IMR-90 (cell line): ENCODE measurements around the gene FHL2. TPM values are rescaled to one million over a fixed set of nuclear protein-coding genes. Genes with fewer than 3 reads are reported as not detected.

Experiments
- ATAC-seq: fragments of 200-7000 bp; cut with Tn5 transposase; 2 replicates; pipeline ENCODE4 v1.9.1; 2020; ENCODE audit warnings: low read depth, mild to moderate bottlenecking, moderate library complexity
- BruUV-seq: library from RNA; stranded (reverse); fragments of 400-500 nt; replicated peaks from 2 replicates; lab custom pipeline; 2021; lab: Mats Ljungman, UMichigan
- CTCF ChIA-PET: fragments of 300-600 bp; formaldehyde crosslinking; extraction: SDS; loops from one replicate; lab custom pipeline; 2021; ENCODE audit warnings: antibody characterized with exemption; lab: Yijun Ruan, JAX
- POLR2A ChIA-PET: fragments of 300-600 bp; sonication (Branson Sonifier 250); formaldehyde crosslinking; loops from one replicate; lab custom pipeline; 2022; ENCODE audit warnings: antibody characterized with exemption; ENCODE audit not compliant: unreplicated experiment; lab: Charles Lee
- DNase-seq: peaks from one replicate; pipeline ENCODE4 v3.0.0; 2013
- H2AFZ ChIP-seq: replicated peaks from 2 replicates; pipeline ENCODE3; 2013; ENCODE audit warnings: low read length, mild to moderate bottlenecking; ENCODE audit not compliant: poor library complexity
- H2AK5ac ChIP-seq: 2 replicates; pipeline ENCODE4 v1.6.1; 2013; ENCODE audit warnings: low read depth, low read length, inconsistent platforms
- H2AK9ac ChIP-seq: replicated peaks from 2 replicates; pipeline ENCODE3; 2013; ENCODE audit warnings: mild to moderate bottlenecking, low read depth, low read length, moderate library complexity; ENCODE audit not compliant: poor library complexity
- H2BK120ac ChIP-seq: 2 replicates; pipeline ENCODE4 v1.6.1; 2013; ENCODE audit warnings: low read depth, low read length, inconsistent platforms
- H2BK15ac ChIP-seq: 3 replicates; pipeline ENCODE4 v1.6.1; 2013; ENCODE audit warnings: low read depth, low read length, inconsistent platforms
- H2BK20ac ChIP-seq: 2 replicates; pipeline ENCODE4 v1.6.1; 2013; ENCODE audit warnings: low read depth, mild to moderate bottlenecking, inconsistent platforms, low read length, moderate library complexity
- H2BK5ac ChIP-seq: 2 replicates; pipeline ENCODE4 v1.6.1; 2013; ENCODE audit warnings: mild to moderate bottlenecking, low read depth, low read length, inconsistent platforms; ENCODE audit not compliant: poor library complexity, severe bottlenecking
- H3K14ac ChIP-seq: replicated peaks from 2 replicates; pipeline ENCODE4 v1.6.1; 2013; ENCODE audit warnings: low read depth, low read length, inconsistent platforms
- H3K18ac ChIP-seq: 2 replicates; pipeline ENCODE4 v1.6.1; 2013; ENCODE audit warnings: low read depth, low read length, control low read depth
- H3K23ac ChIP-seq: 2 replicates; pipeline ENCODE4 v1.6.1; 2013; ENCODE audit warnings: low read depth, low read length, inconsistent platforms
- H3K27ac ChIP-seq: 2 replicates; pipeline ENCODE4 v1.5.1; 2013; ENCODE audit warnings: mild to moderate bottlenecking, control low read depth, low read length; ENCODE audit not compliant: insufficient read depth
- H3K27me3 ChIP-seq: 2 replicates; pipeline ENCODE4 v1.6.1; 2013; ENCODE audit warnings: low read length; ENCODE audit not compliant: control insufficient read depth, insufficient read depth
- H3K36me3 ChIP-seq: 2 replicates; pipeline ENCODE4 v1.6.1; 2013; ENCODE audit warnings: low read length, mixed read lengths; ENCODE audit not compliant: control insufficient read depth, insufficient read depth
- H3K4ac ChIP-seq: 2 replicates; pipeline ENCODE4 v1.6.1; 2013; ENCODE audit warnings: low read depth, low read length, inconsistent platforms
- H3K4me1 ChIP-seq: 2 replicates; pipeline ENCODE4 v1.6.1; 2013; ENCODE audit warnings: low read length, mixed read lengths; ENCODE audit not compliant: control insufficient read depth, insufficient read depth
- H3K4me2 ChIP-seq: 2 replicates; pipeline ENCODE4 v1.6.1; 2013; ENCODE audit warnings: low read depth, mild to moderate bottlenecking, control low read depth, low read length, moderate library complexity
- H3K4me3 ChIP-seq: 2 replicates; pipeline ENCODE4 v1.5.1; 2013; ENCODE audit warnings: low read depth, mild to moderate bottlenecking, control low read depth, low read length, moderate library complexity; ENCODE audit not compliant: insufficient read depth
- H3K56ac ChIP-seq: 2 replicates; pipeline ENCODE4 v1.6.1; 2013; ENCODE audit warnings: low read length, inconsistent platforms; ENCODE audit not compliant: insufficient read depth; ENCODE audit errors: extremely low read depth
- H3K79me1 ChIP-seq, 2 experiments: 2 replicates each; pipeline ENCODE4 v1.6.1; 2013; ENCODE audit warnings: low read length in 2 of 2, inconsistent platforms in 1 of 2, low read depth in 1 of 2
- H3K9ac ChIP-seq: 2 replicates; pipeline ENCODE4 v1.6.1; 2013; ENCODE audit warnings: low read depth, low read length, control low read depth
- H3K9me1 ChIP-seq: 2 replicates; pipeline ENCODE4 v1.6.1; 2013; ENCODE audit warnings: low read length, inconsistent platforms; ENCODE audit not compliant: insufficient read depth
- H3K9me3 ChIP-seq: 2 replicates; pipeline ENCODE4 v1.6.1; 2013; ENCODE audit warnings: low read length; ENCODE audit not compliant: control insufficient read depth, insufficient read depth
- H4K20me1 ChIP-seq: 2 replicates; pipeline ENCODE4 v1.6.1; 2013; ENCODE audit warnings: low read length, inconsistent platforms; ENCODE audit not compliant: insufficient read depth
- H4K5ac ChIP-seq: 2 replicates; pipeline ENCODE4 v1.6.1; 2013; ENCODE audit warnings: mild to moderate bottlenecking, low read depth, low read length, control low read depth
- H4K8ac ChIP-seq, 2 experiments: 2 replicates each; pipeline ENCODE4 v1.6.1; 2013; ENCODE audit warnings: low read depth in 2 of 2, low read length in 2 of 2, control low read depth in 1 of 2, inconsistent platforms in 1 of 2
- H4K91ac ChIP-seq: 2 replicates; pipeline ENCODE4 v1.6.1; 2013; ENCODE audit warnings: low read depth, low read length, inconsistent platforms; ENCODE audit not compliant: insufficient read depth
- BHLHE40 ChIP-seq: fragments of 150-350 bp; IDR thresholded peaks from 2 replicates; pipeline ENCODE4 v1.6.1; 2016; ENCODE audit warnings: mild to moderate bottlenecking, low read depth, low read length
- CHD1 ChIP-seq: IDR thresholded peaks from 2 replicates; pipeline ENCODE4 v1.6.1; 2012; ENCODE audit warnings: low read depth, low read length, improper control_type of control experiment
- CTCF ChIP-seq: conservative IDR thresholded peaks from 2 replicates; pipeline ENCODE4 v1.5.1; 2012; ENCODE audit warnings: mild to moderate bottlenecking, low read depth, low read length, improper control_type of control experiment
- ELK1 ChIP-seq: fragments of 150-350 bp; IDR thresholded peaks from 2 replicates; pipeline ENCODE4 v1.6.1; 2016; ENCODE audit warnings: low read depth, mild to moderate bottlenecking, low read length, moderate library complexity, borderline replicate concordance
- FOS ChIP-seq: fragments of 150-350 bp; IDR thresholded peaks from 2 replicates; pipeline ENCODE4 v1.6.1; 2016; ENCODE audit warnings: low read depth, low read length
- MAFK ChIP-seq: IDR thresholded peaks from 2 replicates; pipeline ENCODE4 v1.6.1; 2012; ENCODE audit warnings: low read depth, low read length, improper control_type of control experiment
- MAZ ChIP-seq: IDR thresholded peaks from 2 replicates; pipeline ENCODE4 v1.6.1; 2012; ENCODE audit warnings: low read depth, mild to moderate bottlenecking, low read length, improper control_type of control experiment, moderate library complexity, borderline replicate concordance
- MXI1 ChIP-seq: IDR thresholded peaks from 2 replicates; pipeline ENCODE4 v1.6.1; 2012; ENCODE audit warnings: low read depth, mild to moderate bottlenecking, low read length, moderate library complexity, borderline replicate concordance
- NFE2L2 ChIP-seq: fragments of 150-350 bp; IDR thresholded peaks from 2 replicates; pipeline ENCODE4 v1.6.1; 2016; ENCODE audit warnings: low read depth, mild to moderate bottlenecking, low read length
- POLR2A ChIP-seq: IDR thresholded peaks from 2 replicates; pipeline ENCODE4 v1.6.1; 2012; ENCODE audit warnings: mild to moderate bottlenecking, low read depth, low read length
- RCOR1 ChIP-seq: IDR thresholded peaks from 2 replicates; pipeline ENCODE4 v1.6.1; 2012; ENCODE audit warnings: mild to moderate bottlenecking, low read length, improper control_type of control experiment; ENCODE audit not compliant: insufficient replicate concordance
- RFX5 ChIP-seq: IDR thresholded peaks from 2 replicates; pipeline ENCODE4 v1.8.0; 2012; ENCODE audit warnings: low read depth, mild to moderate bottlenecking, low read length, moderate library complexity
- SMC3 ChIP-seq: fragments of 150-350 bp; IDR thresholded peaks from 2 replicates; pipeline ENCODE4 v1.6.1; 2016; ENCODE audit warnings: low read depth, mild to moderate bottlenecking, antibody characterized with exemption, low read length, moderate library complexity
- USF2 ChIP-seq: fragments of 150-350 bp; IDR thresholded peaks from 2 replicates; pipeline ENCODE4 v1.6.1; 2017; ENCODE audit warnings: mild to moderate bottlenecking, antibody characterized with exemption, low read length, low read depth
- WGBS, 2 experiments: methylation state at CpG; one replicate each; pipeline versions ENCODE4 v1.1.5 to v1.1.7; 2013; ENCODE audit warnings: missing lambda C conversion rate in 2 of 2; ENCODE audit not compliant: insufficient read length in 1 of 2; ENCODE audit errors: extremely low coverage in 2 of 2; 5-methylcytosine and 5-hydroxymethylcytosine counted together
- dilution Hi-C: fragments of 300-500 bp; cut with HindIII; formaldehyde crosslinking; loops from one replicate; pipeline ENCODE4 v1.14.3; 2018; ENCODE audit warnings: low sequenced_read_pairs; ENCODE audit not compliant: unreplicated experiment
- in situ Hi-C: fragments of 300-500 bp; cut with MboI; formaldehyde crosslinking; loops from 3 replicates; pipeline ENCODE4 v1.14.3; 2019; ENCODE audit warnings: low sequenced_read_pairs, inconsistent platforms, mixed read lengths
- intact Hi-C: fragments of 100-400 bp; cut with micrococcal nuclease; formaldehyde crosslinking; loops from 2 replicates; pipeline ENCODE4 v1.10.0; 2022
- polyA plus RNA-seq, 3 experiments: library from polyadenylated mRNA; depleted of rRNA; stranded (reverse); fragments of >200 nt; gene quantifications; 2 replicates each; pipeline ENCODE4 v1.2.3, GENCODE V29; 2012; ENCODE audit warnings: low replicate concordance in 1 of 3
- total RNA-seq: library from RNA; depleted of rRNA; stranded (reverse); fragments of >200 nt; gene quantifications from 2 replicates; pipeline ENCODE4 v1.2.3, GENCODE V29; 2012

The FHL2 gene
- total and polyA plus RNA-seq, 2 of the 4 experiments (the other 2 are of a cell fraction): 464 to 550 TPM

- Histone ChIP-seq H2BK5ac (no peak overlapping the region), H2BK120ac (no peak overlapping the region), H3K9ac (no peak overlapping the region), H3K79me1 (peaks cover 22 to 30% of the 10 kb centered on the region in 2 experiments), H3K23ac (no peak overlapping the region), H3K4ac (no peak overlapping the region), H3K36me3 (no peaks in the 10 kb centered on the region), H4K5ac (no peak overlapping the region), H4K20me1 (peaks cover 10% of the 10 kb centered on the region; the same call in 1 of the 2 replicates), H4K8ac (no peak overlapping the region), H3K27me3 (no peaks in the 10 kb centered on the region), H3K9me1 (peaks cover 1% of the 10 kb centered on the region; the same call in 1 of the 2 replicates), H2AK5ac (no peak overlapping the region), H3K4me1 (no peaks in the 10 kb centered on the region), H2BK20ac (no peak overlapping the region), H3K18ac (no peak overlapping the region), H3K14ac (no peak overlapping the region), H3K56ac (no peak overlapping the region), H2AK9ac (no peak overlapping the region), H3K9me3 (no peaks in the 10 kb centered on the region), H3K4me2 (no peak overlapping the region), H3K27ac (no peak overlapping the region), H3K4me3 (no peak overlapping the region), H2AFZ (no peak overlapping the region), H2BK15ac (no peak overlapping the region), H4K91ac (no peak overlapping the region)
- ATAC-seq (no peak), DNase-seq (no peak)
- 40% methylated on average over 1 of the region's 3 CpGs; no CpG with 5 or more reads in 1 of the 2 experiments for WGBS, 2 experiments
- TF ChIP-seq NFE2L2: no peak
- no peak for TF ChIP-seq USF2
- no peak for TF ChIP-seq RFX5
- TF ChIP-seq POLR2A: no peak
- TF ChIP-seq MAZ: no peak
- no peak for TF ChIP-seq CHD1
- no peak for TF ChIP-seq CTCF
- TF ChIP-seq RCOR1: no peak
- no peak for TF ChIP-seq FOS
- TF ChIP-seq MAFK: no peak
- no peak for TF ChIP-seq BHLHE40
- no peak for TF ChIP-seq SMC3
- no peak for TF ChIP-seq MXI1
- no peak for TF ChIP-seq ELK1
- ChIA-PET POLR2A (no interaction called here), CTCF (no interaction called here)
- dilution Hi-C loops (no loop called here), intact Hi-C loops (no loop called here), in situ Hi-C loops (no loop called here)
- no TSS peak for BruUV-seq
Measured at GRCh38 chr2:105315314-105315713, 83.5 kb downstream of the FHL2 start.
